Fibroblast of mammary gland (primary cell): ENCODE data around the gene ALKBH8.

ENCODE experiments used
- DNase-seq: peaks from one replicate; pipeline ENCODE4 v3.0.0-alpha.2; 2010; ENCODE audit warnings: low read depth
- H3K4me3 ChIP-seq: 2 replicates; pipeline ENCODE4 v1.5.1; 2011; ENCODE audit warnings: low read depth, mild to moderate bottlenecking, low read length, moderate library complexity; ENCODE audit not compliant: control insufficient read depth
- CTCF ChIP-seq: conservative IDR thresholded peaks from 2 replicates; pipeline ENCODE4 v1.5.1; 2011; ENCODE audit warnings: low read depth, low read length, inconsistent platforms; ENCODE audit not compliant: control insufficient read depth, insufficient read depth

The ALKBH8 gene

DNA sequence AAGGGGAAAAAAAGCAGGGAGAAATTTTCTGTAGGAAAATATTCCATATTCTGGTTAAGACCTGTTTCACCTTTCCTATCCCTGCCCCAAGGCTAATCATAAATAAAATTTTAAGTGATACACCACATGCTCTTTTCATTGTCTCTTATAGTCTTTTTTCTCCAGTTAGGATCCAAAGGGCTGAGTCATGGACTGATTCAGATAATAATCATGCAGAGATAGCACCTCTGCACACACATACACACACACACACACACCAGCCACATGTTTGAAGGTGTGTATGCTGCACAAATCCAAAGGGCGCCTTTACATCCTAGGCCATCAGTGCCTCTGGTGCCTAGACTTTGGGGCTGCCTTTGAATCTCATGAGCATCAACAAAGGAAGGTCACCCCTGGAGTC lies 72.4 kb downstream of the ALKBH8 start:
- DNase-seq = peak; percentile 43
- no peak for TF ChIP-seq CTCF
- no peak overlapping the region for H3K4me3 ChIP-seq

GRCh38 chr11:107490836-107491235 lies 74.7 kb downstream of the ALKBH8 start:
- no peak for TF ChIP-seq CTCF
- H3K4me3 ChIP-seq = no peak overlapping the region
- no peak for DNase-seq

GRCh38 chr11:107482234-107482633 lies 83.3 kb downstream of the ALKBH8 start:
- no peak overlapping the region for H3K4me3 ChIP-seq
- TF ChIP-seq CTCF = no peak
- DNase-seq = no peak

GRCh38 chr11:107478922-107479321 lies 86.6 kb downstream of the ALKBH8 start:
- no peak overlapping the region for H3K4me3 ChIP-seq
- TF ChIP-seq CTCF = no peak
- no peak for DNase-seq

GRCh38 chr11:107477820-107478219 lies 87.7 kb downstream of the ALKBH8 start:
- DNase-seq = no peak
- no peak for TF ChIP-seq CTCF
- no peak overlapping the region for H3K4me3 ChIP-seq

GRCh38 chr11:107473792-107474191 lies 91.7 kb downstream of the ALKBH8 start:
- no peak for DNase-seq
- TF ChIP-seq CTCF = no peak
- H3K4me3 ChIP-seq = no peak overlapping the region

GRCh38 chr11:107472966-107473365 lies 92.6 kb downstream of the ALKBH8 start:
- no peak for DNase-seq
- TF ChIP-seq CTCF = no peak
- no peak overlapping the region for H3K4me3 ChIP-seq
